SH-SY5Y (cell line): ENCODE results near the gene CFAP45.

ENCODE experiments used
- GATA2 ChIP-seq: IDR thresholded peaks from 2 replicates; pipeline ENCODE4 v1.6.1; 2011; ENCODE audit warnings: mild to moderate bottlenecking, low read depth, low read length
- GATA3 ChIP-seq: IDR thresholded peaks from 2 replicates; pipeline ENCODE4 v1.6.1; 2011; ENCODE audit warnings: low read depth, mild to moderate bottlenecking, low read length, moderate library complexity

GRCh38 chr1:159853417-159854115 lies 46.4 kb downstream of the CFAP45 start:
- TF ChIP-seq GATA2, result no peak
- TF ChIP-seq GATA3, result no peak
